ENCODE measurements around the gene DPCD. TPM values are rescaled to one million over a fixed set of nuclear protein-coding genes. Genes with fewer than 3 reads are reported as not detected.

The DPCD gene
- total and polyA plus RNA-seq, 10 of the 15 experiments (the other 5 are each of a cell fraction or from before 2014, with no cell fraction given) = 9.7 to 50.9 (median 26.3) TPM

- TF ChIP-seq TAF1 (IDR thresholded peaks at IDR 0.05; ENCODE audit: borderline replicate concordance, low read depth, low read length) (no peak), IKZF2 (IDR thresholded peaks at IDR 0.05) (peak in 1 of 2 experiments; percentile 25; a peak in 1 of 4 replicates)
These were observed 21.6 kb upstream of the DPCD start (continued) for GRCh38 chr10:101566333-101567164.

- Histone ChIP-seq H3K4me2 (ENCODE audit: control insufficient read depth, insufficient read depth) (0 out of 2 replicates have a peak overlapping the region, but pooled peaks have one; percentile 44), H3K27me3 (replicated peaks in 1 of 2; ENCODE audit: control insufficient read depth in 2 of 2, insufficient read depth in 2 of 2, low read length in 1 of 2) (peaks cover 0 to 4% of the 10 kb centered on the region in 2 experiments; a peak in 1 of 4 replicates), H3K36me3 (ENCODE audit: control insufficient read depth in 2 of 2, insufficient read depth in 2 of 2, low read length in 1 of 2) (no peaks in the 10 kb centered on the region), H4K20me1 (ENCODE audit: control insufficient read depth, insufficient read depth) (no peaks in the 10 kb centered on the region), H3K4me1 (ENCODE audit: control insufficient read depth, insufficient read depth, low read length) (peaks cover 5% of the 10 kb centered on the region; the same call in 1 of the 2 replicates), H3K4me3 (peak overlapping the region; percentile 44; the same call in 1 of the 2 replicates), H3K9ac (ENCODE audit: control insufficient read depth, insufficient read depth, low read length) (no peak overlapping the region), H3K9me3 (replicated peaks; ENCODE audit: control insufficient read depth, insufficient read depth, low read length) (no peaks in the 10 kb centered on the region), H3K27ac (ENCODE audit: control insufficient read depth, insufficient read depth) (no peak overlapping the region), H2AFZ (ENCODE audit: control insufficient read depth, low read depth, low read length) (no peak overlapping the region), H3K79me2 (ENCODE audit: control insufficient read depth, insufficient read depth, low read length) (no peaks in the 10 kb centered on the region)
- FAIRE-seq = no peak
- BruUV-seq (replicated peaks) = no TSS peak
- 61% methylated on average over 7 of the region's 7 CpGs for WGBS (ENCODE audit: insufficient coverage, insufficient replicate concordance, low lambda C conversion rate, missing lambda C conversion rate)
- SMC1A ChIA-PET (ENCODE audit: uncharacterized antibody, unreplicated experiment) = interaction anchor here (0.8 to 1.1 kb wide), 3 partner anchors 101 to 353 kb away, joined by 3 to 4 read pairs (median 3); no protein-coding TSS in a partner anchor
- CTCF ChIA-PET = interaction anchor here (1.1 to 1.3 kb wide), 4 partner anchors 12 to 406 kb away, joined by 3 to 5 read pairs (median 4); no protein-coding TSS in a partner anchor
- intact Hi-C loops (cut with micrococcal nuclease; ENCODE audit: unreplicated experiment) = loop anchor here (5.0 kb wide), 1 partner anchor 405 kb away; no protein-coding TSS in a partner anchor
- RAD21 ChIA-PET (ENCODE audit: unreplicated experiment) = no interaction called here
- TF ChIP-seq CREM (IDR thresholded peaks at IDR 0.05; ENCODE audit: low read depth) (no peak), ZBTB33 (IDR thresholded peaks at IDR 0.05) (peak; percentile 35; the same call in 1 of the 2 replicates)
- in situ Hi-C loops (cut with MboI) = no loop called here
- ATAC-seq = no peak
- DNase-seq (ENCODE audit: low read depth, low spot score) = no peak
- POLR2A ChIA-PET = no interaction called here
These were observed 20.7 kb upstream of the DPCD start for GRCh38 chr10:101567165-101568006.

Measured in GM12878 (cell line).